GM19397 (cell line): ENCODE results near the gene PFN3.
"Not testable (repeated sequence)": the region's sequence is repeated elsewhere in the genome, so short reads cannot be mapped to it uniquely, and the experiment has no call there.

Source experiments
- ATAC-seq: cut with Tn5 transposase; IDR thresholded peaks from one replicate; pipeline ENCODE4 v1.9.1; 2021; ENCODE audit warnings: mild to moderate bottlenecking, moderate library complexity; ENCODE audit not compliant: unreplicated experiment

Gene PFN3

DNA sequence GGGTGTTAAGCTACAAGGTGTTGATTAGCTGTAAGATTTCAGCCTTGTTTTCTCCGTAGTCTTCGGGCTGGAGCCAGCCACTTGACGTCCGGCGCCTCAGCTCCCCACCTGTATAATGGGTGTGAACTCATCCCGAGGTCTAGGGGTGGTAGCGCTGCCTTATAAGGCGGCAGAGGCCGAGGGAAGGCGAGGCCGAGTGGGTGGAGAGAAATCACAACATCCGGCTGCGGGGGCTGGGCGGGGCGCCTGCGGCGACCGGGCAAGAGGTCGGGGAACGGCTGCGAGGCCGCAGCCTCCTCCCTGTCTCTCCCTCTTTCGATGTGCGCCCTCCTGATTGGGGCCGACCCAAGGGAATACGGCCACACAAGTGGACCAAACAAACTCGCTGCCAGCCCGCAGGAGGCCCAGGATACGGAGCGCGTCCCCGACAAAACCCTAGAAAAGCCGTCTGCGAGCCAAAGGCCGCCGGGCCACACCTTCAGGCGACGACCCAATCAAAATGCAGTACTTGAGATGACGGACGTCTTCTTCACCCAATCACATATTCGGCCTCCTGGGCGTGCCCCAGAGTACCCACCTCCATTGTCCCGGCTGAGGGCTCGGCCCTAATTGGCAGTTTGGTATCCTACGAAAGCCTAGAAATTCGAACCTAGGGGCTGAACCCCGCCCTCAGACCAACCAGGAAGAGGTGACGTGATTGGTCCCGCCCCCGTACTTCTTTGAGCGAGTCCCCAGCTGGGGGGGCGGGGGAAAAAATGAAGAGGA, 25.5 kb upstream of the PFN3 start:
- peak; percentile 72 for ATAC-seq

DNA sequence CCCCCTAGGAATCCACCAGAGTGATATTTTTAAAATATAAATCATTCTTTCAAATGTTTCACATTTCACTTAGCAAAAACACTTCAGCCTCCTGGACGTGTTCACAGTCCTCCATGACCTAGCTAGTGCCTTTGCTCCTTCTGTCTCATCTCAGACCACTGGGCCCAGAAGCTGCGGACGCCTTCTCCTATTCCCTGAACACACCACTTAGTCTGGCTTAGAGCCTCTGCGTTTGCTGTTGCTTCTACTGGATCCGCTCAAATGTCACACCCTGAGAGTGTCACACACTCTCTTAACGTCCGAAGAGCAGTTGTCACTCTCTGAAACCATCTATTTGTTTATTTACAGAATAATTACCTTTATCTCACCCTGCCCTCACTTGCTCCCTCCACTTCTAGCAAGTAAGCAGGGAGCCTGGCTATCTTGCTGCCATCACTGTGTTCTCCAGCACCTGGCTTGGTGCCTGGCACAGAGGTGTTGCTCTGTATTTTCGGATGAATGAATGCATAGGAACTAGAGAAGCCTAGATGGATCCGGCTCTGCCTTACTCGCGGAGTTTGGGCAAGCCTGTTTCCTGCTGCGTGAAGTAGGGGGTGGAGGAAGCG, 24.8 kb upstream of the PFN3 start:
- no peak for ATAC-seq

DNA sequence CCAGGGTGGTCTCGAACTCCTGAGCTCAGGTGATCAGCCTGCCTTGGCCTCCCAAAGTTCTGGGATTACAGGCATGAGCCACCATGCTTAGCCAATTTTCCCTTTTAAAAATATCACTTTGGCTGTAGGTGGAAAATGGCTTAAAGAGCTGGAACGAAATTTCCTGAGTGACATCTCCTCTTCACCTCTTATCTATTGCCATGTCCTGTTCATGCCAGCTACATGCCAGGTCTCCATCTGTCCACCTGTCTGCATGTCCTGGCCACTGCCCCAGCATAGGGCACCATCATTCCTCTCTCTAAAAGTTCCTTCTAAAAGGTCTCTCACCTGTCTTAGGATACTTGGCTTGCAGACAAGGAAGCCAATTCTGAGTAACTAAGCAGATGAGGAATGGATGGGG, 23.2 kb upstream of the PFN3 start:
- no peak for ATAC-seq

DNA sequence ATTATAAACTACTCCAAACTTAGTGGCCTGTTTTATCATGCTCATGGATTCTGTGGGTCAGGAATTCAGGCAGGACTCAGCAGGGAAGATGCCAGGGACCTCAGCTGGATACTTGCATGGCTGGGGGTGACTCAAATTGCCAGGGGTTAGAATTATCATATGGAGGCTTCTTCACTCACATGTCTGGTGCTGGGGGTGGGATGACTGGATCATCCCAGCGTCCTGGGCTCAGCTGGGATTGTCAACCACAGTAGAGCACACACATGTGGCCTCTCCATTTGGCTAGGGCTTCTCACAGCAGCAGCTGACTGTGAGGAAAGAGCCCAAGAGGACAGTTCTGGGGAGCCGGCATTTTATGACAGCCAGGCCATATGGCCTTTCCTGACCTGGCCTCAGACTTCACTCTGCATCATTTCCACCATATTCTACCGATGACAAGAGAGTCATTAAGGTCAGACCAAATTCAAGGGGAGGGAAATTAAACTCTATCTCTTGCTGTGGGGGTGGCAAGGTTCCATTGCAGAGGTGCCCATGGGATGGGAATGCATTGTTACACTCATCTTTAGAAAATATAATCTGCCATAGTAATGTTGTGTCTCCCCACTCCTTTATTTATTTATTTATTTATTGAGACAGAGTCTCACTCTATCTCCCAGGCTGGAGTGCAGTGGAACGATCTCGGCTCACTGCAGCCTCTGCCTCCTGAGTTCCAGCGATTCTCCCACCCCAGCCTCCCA, 20.8 kb upstream of the PFN3 start:
- no peak for ATAC-seq

DNA sequence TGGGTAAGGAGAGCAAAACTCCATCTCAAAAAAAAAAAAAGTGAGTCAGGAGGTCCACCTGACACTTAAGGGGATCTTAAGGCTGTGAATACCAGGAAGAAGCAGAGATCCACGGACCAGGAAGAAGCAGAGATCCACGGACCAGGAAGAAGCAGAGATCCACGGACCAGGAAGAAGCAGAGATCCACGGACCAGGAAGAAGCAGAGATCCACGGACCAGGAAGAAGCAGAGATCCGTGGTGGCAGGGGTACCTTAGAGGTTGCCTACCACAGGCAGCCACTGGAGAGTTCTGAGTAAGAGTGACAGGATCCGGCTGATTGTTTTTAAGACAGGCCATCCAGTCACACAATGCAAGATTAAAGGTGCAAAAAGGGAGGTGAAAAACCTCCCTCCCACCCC, 20.0 kb upstream of the PFN3 start:
- ATAC-seq: not testable (repeated sequence)

DNA sequence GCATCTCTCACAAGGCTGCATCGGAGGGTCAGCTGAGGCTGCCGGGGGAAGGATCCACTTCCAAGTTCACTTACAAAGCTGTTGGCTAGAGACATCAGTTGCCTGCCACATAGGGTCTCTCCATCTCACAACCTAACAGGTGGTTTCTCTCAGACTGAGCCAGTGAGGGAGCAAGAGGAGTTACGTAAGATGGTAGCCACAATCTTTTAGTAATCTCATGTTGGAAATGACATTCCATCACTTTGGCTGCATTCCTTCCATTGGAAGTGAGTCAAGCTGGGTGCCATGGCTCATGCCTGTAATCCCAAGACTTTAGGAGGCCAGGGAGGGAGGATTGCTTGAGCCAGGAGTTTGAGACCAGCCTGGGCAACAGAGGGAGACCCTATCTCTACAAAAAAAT, 18.6 kb upstream of the PFN3 start:
- no peak for ATAC-seq

DNA sequence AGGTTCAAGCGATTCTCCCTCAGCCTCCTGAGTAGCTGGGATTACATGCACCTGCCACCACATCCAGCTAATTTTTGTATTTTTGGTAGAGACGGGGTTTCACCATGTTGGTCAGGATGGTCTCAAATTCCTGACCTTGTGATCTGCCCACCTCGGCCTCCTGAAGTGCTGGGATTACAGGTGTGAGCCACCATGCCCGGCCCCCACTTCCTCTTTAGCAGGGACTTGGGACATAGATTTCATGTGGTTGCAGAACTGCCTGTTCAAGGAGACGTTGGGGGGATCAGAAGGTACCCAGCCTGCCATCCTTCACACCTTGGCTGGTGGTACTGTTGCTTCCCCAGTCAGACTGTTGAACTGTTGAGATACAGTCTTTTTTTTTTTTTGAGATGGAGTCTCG, 16.6 kb upstream of the PFN3 start:
- ATAC-seq: not testable (repeated sequence)

DNA sequence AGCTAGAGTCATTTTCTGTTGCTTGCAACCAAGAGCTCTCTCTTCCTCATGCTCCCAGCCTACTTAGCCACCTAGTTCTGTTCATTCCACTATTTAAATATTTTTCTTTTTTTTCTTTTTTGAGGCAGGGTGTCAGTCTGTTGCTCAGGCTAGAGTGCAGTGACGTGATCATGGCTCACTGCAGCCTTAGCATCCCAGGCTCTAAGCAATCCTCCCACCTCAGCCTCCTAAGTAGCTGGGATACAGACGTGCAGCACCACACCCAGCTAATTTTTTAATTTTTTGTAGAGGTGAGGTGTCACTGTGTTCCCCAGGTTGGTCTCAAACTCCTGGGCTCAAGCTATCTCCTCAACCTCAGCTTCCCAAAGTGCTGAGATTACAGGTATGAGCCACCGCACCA, 14.0 kb upstream of the PFN3 start:
- no peak for ATAC-seq

DNA sequence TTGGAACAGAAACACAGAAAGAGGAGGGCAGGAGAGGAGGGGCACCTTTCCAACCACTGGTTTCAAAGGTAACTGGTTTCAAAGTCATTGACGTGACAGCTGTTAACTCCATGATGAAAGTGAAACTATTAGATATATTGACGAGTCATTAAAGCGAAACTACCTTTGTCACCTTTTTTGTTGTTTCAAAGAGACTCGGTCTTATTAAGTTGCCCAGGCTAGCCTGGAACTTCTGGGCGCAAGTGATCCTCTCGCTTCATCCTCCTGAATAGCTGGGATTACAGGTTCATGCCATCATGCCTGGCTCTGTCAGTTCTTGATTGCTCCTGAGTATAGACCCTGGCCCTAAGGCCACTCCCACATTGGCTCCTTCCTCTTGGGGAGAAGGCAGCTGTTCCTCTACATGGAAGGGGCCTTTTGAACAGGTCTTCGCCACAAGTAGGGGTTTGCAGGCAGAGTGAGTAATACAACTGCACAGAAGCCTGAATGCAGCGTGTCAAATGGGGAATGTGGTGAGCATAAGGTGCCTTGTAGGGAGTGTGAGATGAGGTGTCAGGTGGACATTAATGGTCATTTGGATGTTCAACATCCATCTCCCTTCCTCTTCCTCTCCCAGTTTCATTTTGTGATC, 12.3 kb upstream of the PFN3 start:
- no peak for ATAC-seq

DNA sequence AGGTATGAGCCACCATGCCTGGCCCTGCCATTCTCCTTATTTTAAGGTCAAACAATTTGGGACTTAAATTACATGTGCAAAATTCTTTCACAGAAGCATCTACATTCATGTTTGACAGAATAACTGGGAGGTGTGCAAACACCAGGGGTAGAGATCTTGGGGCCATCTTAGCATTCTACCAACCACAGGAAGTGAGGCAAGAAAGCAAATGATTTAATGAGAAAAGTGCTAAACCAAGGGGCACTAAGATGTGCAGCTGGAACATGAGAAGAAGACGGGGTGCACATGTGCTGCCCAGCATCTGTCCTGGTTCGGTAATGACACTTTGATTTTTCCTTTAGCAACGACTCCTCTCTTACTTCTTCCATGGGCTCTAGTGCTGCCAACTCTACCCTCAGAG, 10.1 kb upstream of the PFN3 start:
- ATAC-seq: no peak

DNA sequence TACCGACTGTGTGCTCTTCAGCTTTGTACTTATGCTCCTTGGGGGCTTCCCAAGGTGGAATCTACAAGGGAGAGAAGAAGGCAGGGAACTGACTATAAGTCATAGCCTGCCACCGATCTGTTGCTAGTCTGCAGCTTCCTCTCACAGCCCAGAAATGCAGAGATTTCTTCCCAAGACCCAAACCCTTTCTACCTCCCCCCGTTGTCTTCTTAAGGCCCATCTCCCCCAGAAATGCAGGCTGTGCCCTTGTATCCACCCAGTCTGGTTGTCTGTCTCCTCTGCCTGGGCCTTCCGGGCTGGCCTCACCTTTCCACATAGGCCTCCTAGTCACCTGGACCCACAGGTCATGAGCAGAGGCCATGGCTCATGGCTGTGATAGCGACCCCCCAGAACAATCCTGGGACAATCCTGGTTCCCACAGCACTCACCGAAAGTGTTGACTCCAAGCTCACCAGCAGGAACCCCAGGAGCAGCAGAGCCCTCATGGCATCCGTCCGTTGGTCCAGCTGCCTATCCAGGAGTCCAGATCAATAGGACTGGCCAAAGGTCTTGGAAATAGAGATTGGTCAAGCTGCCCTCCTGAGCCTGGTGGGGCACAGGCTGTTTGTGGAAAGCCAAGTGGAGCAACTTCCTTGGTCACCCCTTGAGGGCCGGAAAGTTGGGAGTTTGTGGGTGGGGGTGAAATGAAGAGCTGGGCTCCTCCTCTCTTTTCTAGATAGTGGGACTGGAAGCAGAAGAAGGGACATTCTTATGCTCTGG, 8.8 kb upstream of the PFN3 start, which contains the start of gene F12:
Gene F12, minus strand, starts transcription at position 522 of the 759 bp plus-strand sequence. Its CDS starts 37 bp downstream, at position 485.
- no peak for ATAC-seq

DNA sequence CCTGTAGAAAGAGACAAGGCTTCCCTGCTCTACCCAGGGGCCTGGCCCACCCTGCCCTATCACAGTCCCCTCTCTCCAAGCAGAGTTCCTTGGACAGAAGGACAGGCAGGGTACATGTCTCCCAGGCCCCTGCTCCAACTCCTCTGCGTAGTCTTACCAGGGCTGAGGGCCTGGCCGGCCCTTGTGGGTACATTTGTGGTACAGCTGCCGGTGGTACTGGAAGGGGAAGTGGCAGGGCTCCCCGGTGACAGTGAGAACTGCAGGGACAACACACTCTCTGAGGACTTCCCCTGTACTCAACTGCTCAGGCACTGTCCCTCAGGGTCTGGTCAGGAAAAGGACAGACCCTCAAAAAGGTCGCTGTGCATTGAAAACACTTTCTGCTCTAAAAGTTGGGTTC, 5.3 kb upstream of the PFN3 start:
- no peak for ATAC-seq

DNA sequence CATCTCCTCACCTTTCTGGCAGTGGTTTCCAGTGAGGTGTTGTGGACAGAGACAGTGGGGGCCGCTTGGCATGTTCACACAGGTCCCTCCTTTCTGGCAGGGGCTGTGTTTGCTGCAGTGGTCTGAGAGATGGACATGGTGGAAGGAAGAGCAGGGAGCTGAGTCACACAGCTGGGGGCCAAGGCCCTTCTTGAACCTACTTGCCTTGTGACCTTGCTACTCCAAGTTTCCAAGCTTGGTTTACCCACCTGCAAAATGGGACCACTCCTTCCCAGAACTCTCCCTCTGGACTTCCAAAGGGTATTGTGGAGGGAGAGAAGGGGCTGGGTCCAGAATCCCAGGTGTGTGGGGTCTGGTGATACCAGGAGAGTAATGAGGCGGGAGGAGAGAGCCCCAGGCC, 4.9 kb upstream of the PFN3 start:
- ATAC-seq: no peak

DNA sequence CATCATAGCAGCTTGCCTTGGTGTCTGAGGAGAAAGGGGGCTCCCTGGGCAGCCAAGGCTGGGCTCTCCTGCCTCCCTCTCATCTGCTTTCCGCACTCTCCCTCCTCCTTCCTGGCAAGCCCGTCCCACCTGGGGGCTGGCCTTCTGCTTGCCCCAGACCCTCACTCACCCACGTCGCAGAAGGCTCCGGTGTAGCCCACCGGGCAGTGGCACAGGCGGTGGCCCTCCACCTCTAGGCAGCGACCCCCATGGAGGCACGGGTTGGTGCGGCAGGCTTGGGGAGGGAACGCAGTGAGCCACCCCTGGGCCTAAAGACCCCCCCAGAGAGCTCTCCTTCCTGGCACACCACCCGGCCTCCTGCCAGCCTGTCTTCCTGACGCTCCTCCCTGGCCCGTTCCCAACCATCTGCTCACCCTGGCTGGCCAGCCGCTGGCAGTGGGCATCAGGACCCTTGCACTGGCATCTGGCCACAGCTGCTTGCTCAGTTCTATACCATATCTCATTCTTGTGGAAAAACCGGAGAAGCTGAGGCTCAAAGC, 4.2 kb upstream of the PFN3 start:
- ATAC-seq: no peak

DNA sequence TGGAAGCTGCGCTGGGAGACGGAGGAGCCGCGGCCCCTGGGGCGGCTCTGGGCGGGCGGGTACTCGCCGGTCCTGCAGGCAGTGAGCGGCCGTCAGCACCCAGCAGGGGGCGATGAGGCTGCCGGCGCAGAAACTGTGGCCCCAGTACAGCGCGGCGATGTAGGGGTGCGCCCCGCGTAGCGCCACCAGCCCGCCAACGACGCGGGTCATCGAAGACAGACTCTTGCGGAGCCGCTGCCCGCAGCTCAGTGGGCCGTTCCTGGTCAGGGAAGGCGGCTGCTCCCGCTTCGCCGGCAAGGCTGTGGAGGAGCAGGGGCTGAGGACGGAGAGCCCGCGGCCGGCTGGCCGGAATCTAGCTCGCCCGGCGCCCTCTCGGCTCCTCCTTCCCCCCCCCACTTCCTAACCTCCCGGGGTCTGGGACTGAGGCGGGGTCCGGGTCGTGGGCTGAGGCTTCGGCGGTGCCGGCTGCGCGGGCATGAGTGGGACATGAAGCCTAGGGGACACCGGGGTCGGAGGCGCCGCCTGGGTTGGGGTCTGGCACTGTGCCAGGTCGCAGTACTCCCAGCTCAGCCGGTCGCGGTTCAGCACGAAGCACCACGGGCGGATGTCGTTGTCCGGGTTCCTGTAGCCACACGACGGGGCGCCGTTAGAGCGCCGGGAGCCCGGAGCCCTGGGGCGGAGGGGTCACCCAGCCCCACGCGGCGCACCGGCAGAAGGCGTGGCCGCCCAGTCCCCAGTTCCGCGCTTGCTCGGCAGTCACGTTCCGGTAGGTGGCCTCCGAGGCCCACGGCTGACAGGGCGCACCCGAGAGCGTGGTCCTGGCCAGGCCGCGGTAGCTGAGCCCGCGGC, 3.6 kb upstream of the PFN3 start:
- ATAC-seq: peak; percentile 77

DNA sequence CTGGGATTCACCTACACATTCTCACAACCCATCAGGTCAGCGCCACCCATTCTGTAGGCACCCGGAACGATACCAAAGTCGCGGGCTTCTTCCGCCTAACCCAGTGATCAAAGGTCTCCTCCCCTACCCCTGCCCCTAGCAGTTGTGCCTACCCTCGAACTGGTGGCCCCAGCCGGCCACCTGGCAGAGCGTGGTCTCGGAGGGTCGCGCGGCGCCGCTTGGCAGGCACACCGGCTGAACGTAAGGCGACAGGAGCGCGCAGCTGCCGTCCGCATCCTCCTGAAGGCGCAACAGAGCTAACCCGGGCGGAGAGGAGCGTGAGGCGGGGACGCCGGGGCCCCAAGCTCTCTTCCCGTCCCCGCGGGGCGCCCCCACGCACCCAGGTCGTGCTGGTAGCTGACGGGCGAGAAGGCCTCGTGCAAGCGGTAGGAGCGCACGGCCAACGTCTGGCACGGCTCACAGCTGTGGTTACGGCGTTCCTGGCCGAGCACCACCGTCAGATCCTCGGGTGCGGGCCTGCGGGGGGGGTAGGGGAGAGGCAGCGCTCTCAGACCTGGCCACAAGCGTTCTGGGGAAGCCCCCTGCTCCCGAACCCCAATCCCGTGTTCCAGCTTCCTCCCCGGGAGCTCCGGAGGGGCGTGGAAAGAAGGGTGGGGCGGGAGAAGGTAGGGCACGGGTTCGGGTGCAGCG, 2.8 kb upstream of the PFN3 start:
- ATAC-seq: peak; percentile 14

DNA sequence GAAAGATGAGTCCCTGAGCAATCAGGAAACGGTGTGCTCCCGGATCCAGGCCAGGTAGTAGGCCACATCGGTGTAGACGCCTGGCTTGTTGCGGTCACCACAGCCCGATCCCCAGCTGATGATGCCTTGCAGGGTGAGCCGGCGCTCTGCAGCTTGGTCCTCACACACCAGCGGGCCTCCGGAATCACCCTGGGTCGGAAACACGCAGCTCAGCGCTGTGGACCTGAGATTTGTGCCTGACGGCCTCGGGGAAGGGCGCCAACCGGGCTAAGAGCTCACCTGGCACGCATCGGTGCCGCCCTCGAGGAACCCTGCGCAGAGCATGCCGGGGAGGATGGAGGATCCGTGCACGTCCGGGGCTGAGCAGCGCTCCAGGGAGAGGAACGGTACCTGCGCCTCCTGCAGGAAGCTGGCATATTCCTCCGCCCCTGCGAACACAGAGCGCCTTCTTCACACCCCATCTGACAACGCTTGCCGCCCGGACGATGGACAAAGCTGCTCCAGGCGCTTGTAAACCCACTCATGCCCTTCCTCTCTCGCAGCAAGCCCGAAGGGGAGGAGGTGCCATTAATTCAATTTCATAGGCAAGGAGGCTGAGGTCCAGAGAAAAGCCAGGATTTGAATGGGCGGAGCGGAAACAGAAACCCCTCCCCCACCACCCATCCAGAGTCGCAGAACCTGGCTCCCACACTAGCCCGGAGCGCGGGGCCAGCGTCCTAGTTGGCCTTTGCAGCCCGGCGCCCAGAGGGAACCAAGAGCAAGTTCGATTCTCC, 2.0 kb upstream of the PFN3 start:
- ATAC-seq: no peak

DNA sequence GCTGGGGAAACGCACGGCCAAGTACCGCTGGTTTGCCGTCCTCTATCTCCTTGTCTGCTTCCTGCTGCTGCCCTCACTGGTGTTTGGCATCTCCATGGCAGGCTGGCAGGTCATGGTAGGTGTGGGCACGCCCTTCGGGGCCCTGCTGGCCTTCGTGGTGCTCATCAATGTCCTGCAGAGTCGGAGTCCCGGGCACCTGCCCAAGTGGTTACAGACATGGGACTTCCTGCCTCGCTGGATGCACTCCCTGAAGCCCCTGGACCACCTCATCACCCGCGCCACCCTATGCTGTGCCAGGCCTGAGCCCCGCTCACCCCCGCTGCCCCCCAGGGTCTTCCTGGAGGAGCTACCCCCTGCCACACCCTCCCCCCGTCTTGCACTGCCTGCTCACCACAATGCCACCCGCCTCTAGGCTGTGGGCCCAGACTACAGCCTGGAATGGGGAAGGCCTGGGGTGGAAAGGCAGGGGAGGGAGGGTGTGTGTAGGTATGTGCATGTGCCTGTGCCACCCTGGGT, 2.5 kb downstream of the PFN3 start:
- ATAC-seq: no peak
